Measurements from ENCODE around the gene ACTL7B. TPM values are rescaled to one million over a fixed set of nuclear protein-coding genes. Genes with fewer than 3 reads are reported as not detected.
"Not testable (repeated sequence)": the region's sequence is repeated elsewhere in the genome, so short reads cannot be mapped to it uniquely, and the experiment has no call there.

ACTL7B gene
- total RNA-seq, 2 donors from 2014 or later: 0.26 TPM; not detected in 1

- ATAC-seq (no peak), DNase-seq (no peak)
- no peaks in the 10 kb centered on the region for H3K27me3 ChIP-seq
- WGBS, 2 donors: 47 to 54% methylated on average over 2 of the region's 2 CpGs
- H3K4me3 ChIP-seq: no peak overlapping the region
- H3K36me3 ChIP-seq (replicated peaks in 1 of 2; ENCODE audit: insufficient read depth in 1 of 2, low read depth in 2 of 2): no peaks in the 10 kb centered on the region
- H3K9me3 ChIP-seq: no peaks in the 10 kb centered on the region
- H3K27ac ChIP-seq: no peak overlapping the region
- intact Hi-C loops (cut with DNase I): no loop called here
- no peaks in the 10 kb centered on the region for H3K4me1 ChIP-seq
- TF ChIP-seq, protein P1, sequence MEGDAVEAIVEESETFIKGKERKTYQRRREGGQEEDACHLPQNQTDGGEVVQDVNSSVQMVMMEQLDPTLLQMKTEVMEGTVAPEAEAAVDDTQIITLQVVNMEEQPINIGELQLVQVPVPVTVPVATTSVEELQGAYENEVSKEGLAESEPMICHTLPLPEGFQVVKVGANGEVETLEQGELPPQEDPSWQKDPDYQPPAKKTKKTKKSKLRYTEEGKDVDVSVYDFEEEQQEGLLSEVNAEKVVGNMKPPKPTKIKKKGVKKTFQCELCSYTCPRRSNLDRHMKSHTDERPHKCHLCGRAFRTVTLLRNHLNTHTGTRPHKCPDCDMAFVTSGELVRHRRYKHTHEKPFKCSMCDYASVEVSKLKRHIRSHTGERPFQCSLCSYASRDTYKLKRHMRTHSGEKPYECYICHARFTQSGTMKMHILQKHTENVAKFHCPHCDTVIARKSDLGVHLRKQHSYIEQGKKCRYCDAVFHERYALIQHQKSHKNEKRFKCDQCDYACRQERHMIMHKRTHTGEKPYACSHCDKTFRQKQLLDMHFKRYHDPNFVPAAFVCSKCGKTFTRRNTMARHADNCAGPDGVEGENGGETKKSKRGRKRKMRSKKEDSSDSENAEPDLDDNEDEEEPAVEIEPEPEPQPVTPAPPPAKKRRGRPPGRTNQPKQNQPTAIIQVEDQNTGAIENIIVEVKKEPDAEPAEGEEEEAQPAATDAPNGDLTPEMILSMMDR (IDR thresholded peaks at IDR 0.05): no peak
- TF ChIP-seq POLR2A (IDR thresholded peaks at IDR 0.05): no peak
These were observed 11.4 kb downstream of the ACTL7B start for GRCh38 chr9:108844391-108844790.

GRCh38 chr9:108842610-108843295 is 13.0 kb downstream of the ACTL7B start:
- Histone ChIP-seq H3K36me3 (replicated peaks in 1 of 2; ENCODE audit: insufficient read depth in 1 of 2, low read depth in 2 of 2) (no peaks in the 10 kb centered on the region), H3K27ac (no peak overlapping the region), H3K4me3 (no peak overlapping the region), H3K4me1 (no peaks in the 10 kb centered on the region), H3K9me3 (no peaks in the 10 kb centered on the region), H3K27me3 (no peaks in the 10 kb centered on the region)
- WGBS, 2 donors: 56 to 72% methylated on average over 16 of the region's 16 CpGs
- no peak for DNase-seq
- TF ChIP-seq, protein P1 (IDR thresholded peaks at IDR 0.05): no peak
- TF ChIP-seq POLR2A (IDR thresholded peaks at IDR 0.05): no peak
- intact Hi-C loops (cut with DNase I): no loop called here
- ATAC-seq: no peak

DNA sequence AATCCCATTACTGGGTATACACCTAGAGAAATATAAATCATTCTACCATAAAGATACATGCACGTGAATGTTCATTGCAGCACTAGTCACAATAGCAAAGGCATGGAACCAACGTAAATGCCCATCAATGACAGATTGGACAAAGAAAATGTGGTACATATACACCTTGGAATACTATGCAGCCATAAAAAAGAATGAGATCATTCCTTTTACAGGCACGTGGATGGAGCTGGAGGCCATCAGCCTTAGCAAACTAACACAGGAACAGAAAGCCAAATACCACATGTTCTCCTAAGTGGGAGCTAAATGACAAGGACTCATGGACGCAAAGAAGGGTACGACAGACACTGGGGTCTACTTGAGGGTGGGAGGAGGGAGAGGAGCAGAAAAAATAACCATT is 16.2 kb downstream of the ACTL7B start:
- 71 to 78% methylated on average over 5 of the region's 5 CpGs for WGBS, 2 donors
- intact Hi-C loops (cut with DNase I); H3K27ac ChIP-seq; H3K4me1 ChIP-seq; H3K36me3 ChIP-seq (replicated peaks in 1 of 2; ENCODE audit: insufficient read depth in 1 of 2, low read depth in 2 of 2); H3K4me3 ChIP-seq; ATAC-seq; H3K27me3 ChIP-seq; DNase-seq; H3K9me3 ChIP-seq: not testable (repeated sequence)

DNA sequence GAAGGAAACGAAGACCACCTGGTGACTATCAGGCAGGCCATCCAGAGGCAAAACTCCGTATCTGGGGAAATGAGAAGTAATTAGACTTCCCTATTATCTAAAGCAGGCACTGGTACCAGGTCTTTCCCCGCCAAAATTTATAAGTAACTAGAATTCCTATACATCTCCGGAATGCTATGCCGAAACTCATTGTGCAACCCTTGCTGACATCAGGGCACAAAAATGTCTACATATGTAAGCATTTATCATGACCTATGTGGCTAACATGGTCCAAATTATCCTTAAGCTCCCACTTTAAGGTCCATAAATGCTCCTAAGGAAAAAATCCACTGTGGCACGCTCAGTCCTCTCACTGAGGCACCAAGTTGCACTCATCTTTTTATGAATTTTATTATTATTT is 17.8 kb downstream of the ACTL7B start:
- H3K4me3 ChIP-seq: no peak overlapping the region
- ATAC-seq: no peak
- no peak for TF ChIP-seq POLR2A (IDR thresholded peaks at IDR 0.05)
- TF ChIP-seq, protein P1 (IDR thresholded peaks at IDR 0.05): no peak
- WGBS, 2 donors: 80 to 82% methylated on average over 6 of the region's 6 CpGs
- H3K9me3 ChIP-seq: no peaks in the 10 kb centered on the region
- no peaks in the 10 kb centered on the region for H3K4me1 ChIP-seq
- DNase-seq: no peak
- H3K36me3 ChIP-seq (replicated peaks in 1 of 2; ENCODE audit: insufficient read depth in 1 of 2, low read depth in 2 of 2): no peaks in the 10 kb centered on the region
- H3K27me3 ChIP-seq: no peaks in the 10 kb centered on the region
- H3K27ac ChIP-seq: no peak overlapping the region
- intact Hi-C loops (cut with DNase I): no loop called here

DNA sequence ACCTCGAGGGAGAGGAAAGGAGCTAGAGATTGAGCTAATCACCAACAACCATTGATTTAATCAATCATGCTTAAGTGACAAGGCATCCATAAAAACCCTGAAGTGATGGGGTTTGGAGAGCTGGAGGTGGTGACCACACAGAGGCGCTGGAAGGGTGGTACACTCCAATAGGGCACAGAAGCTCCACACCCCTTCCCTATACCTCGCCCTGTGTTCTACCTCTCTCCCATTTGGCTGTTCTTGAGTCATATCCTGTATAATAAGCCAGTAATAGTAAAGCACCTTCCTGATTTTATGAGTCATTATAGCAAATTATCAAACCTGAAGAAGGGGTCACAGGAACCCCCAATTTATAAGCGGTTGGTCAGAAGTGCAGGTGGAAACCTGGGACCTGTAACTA is 18.3 kb downstream of the ACTL7B start:
- TF ChIP-seq POLR2A (IDR thresholded peaks at IDR 0.05): no peak
- TF ChIP-seq, protein P1 (IDR thresholded peaks at IDR 0.05): no peak
- no peak overlapping the region for H3K27ac ChIP-seq
- no peaks in the 10 kb centered on the region for H3K36me3 ChIP-seq (replicated peaks in 1 of 2; ENCODE audit: insufficient read depth in 1 of 2, low read depth in 2 of 2)
- 50 to 61% methylated on average over 4 of the region's 4 CpGs for WGBS, 2 donors
- no peaks in the 10 kb centered on the region for H3K27me3 ChIP-seq
- H3K9me3 ChIP-seq: no peaks in the 10 kb centered on the region
- DNase-seq (no peak), ATAC-seq (no peak)
- H3K4me3 ChIP-seq: no peak overlapping the region
- H3K4me1 ChIP-seq: no peaks in the 10 kb centered on the region
- intact Hi-C loops (cut with DNase I): no loop called here

All from body of pancreas (tissue), 4 donors.